Stimulated activated CD4-positive, alpha-beta T cell treated with anti-CD3 and anti-CD28 coated beads, Interleukin-4, amount 100 ng/mL, for 48 hours (primary cell): ENCODE measurements around the gene BANK1.

ENCODE experiments used
- DNase-seq, 2 donors: peaks; one replicate each; pipeline ENCODE4 v3.0.0-alpha.2; 2020; ENCODE audit warnings: low read depth in 2 of 2

BANK1 gene

GRCh38 chr4:101960431-101960830 lies 169.9 kb downstream of the BANK1 start:
- no peak for DNase-seq

- no peak for DNase-seq
Measured at GRCh38 chr4:101961144-101961543, 170.6 kb downstream of the BANK1 start.

GRCh38 chr4:101967697-101968346 lies 177.3 kb downstream of the BANK1 start:
- no peak for DNase-seq

GRCh38 chr4:101968364-101968763 lies 177.8 kb downstream of the BANK1 start:
- no peak for DNase-seq

GRCh38 chr4:101969965-101970364 lies 179.4 kb downstream of the BANK1 start:
- no peak for DNase-seq

GRCh38 chr4:101970547-101971155 lies 180.1 kb downstream of the BANK1 start:
- no peak for DNase-seq

GRCh38 chr4:101972791-101973190 lies 182.3 kb downstream of the BANK1 start:
- DNase-seq = no peak

- no peak for DNase-seq
Measured at GRCh38 chr4:101973361-101973760, 182.8 kb downstream of the BANK1 start.

- DNase-seq = no peak
Measured at GRCh38 chr4:101977076-101977475, 186.5 kb downstream of the BANK1 start.

GRCh38 chr4:101981756-101982155 lies 191.2 kb downstream of the BANK1 start:
- DNase-seq = no peak

GRCh38 chr4:101983835-101984234 lies 193.3 kb downstream of the BANK1 start:
- DNase-seq = no peak

- no peak for DNase-seq
Measured at GRCh38 chr4:101987623-101988243, 197.2 kb downstream of the BANK1 start.

GRCh38 chr4:101989551-101989950 lies 199.0 kb downstream of the BANK1 start:
- no peak for DNase-seq

- no peak for DNase-seq
Measured at GRCh38 chr4:101992446-101992845, 201.9 kb downstream of the BANK1 start.

GRCh38 chr4:101993002-101993841 lies 202.7 kb downstream of the BANK1 start:
- no peak for DNase-seq

GRCh38 chr4:101993842-101994775 lies 203.6 kb downstream of the BANK1 start:
- DNase-seq = no peak

- no peak for DNase-seq
Measured at GRCh38 chr4:102007959-102008425, 217.5 kb downstream of the BANK1 start.

- DNase-seq = no peak
Measured at GRCh38 chr4:102008711-102009110, 218.2 kb downstream of the BANK1 start.

GRCh38 chr4:102022343-102022742 lies 231.8 kb downstream of the BANK1 start:
- DNase-seq = no peak

- DNase-seq = no peak
Measured at GRCh38 chr4:102027961-102028360, 237.4 kb downstream of the BANK1 start.

- no peak for DNase-seq
Measured at GRCh38 chr4:102031406-102031805, 240.9 kb downstream of the BANK1 start.
